ENCODE results near the gene BNIP1.

Gene BNIP1

GRCh38 chr5:173172166-173172565 lies 27.8 kb downstream of the BNIP1 start:
- no peak for DNase-seq

DNA sequence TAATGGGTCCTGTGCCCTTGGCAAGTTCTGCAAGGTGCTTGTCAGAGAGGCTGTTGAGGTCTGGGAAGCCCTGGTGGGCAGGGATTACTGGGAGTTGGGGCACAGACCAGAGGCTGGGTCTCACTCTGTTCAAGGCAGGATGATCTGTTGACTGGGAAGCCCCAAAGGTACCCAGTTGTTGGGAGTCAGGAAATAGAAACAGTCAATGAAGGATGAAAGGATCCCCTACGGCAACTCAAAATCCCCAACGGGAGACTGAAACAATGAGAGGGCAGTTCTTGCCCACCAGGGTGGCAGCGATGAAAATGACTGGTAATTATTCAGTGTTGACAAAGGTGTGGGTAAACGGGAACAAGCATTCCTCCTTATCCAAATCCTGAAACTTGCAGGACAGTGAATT lies 31.2 kb downstream of the BNIP1 start:
- no peak for DNase-seq

GRCh38 chr5:173178369-173178910 lies 34.1 kb downstream of the BNIP1 start:
- DNase-seq = no peak

DNA sequence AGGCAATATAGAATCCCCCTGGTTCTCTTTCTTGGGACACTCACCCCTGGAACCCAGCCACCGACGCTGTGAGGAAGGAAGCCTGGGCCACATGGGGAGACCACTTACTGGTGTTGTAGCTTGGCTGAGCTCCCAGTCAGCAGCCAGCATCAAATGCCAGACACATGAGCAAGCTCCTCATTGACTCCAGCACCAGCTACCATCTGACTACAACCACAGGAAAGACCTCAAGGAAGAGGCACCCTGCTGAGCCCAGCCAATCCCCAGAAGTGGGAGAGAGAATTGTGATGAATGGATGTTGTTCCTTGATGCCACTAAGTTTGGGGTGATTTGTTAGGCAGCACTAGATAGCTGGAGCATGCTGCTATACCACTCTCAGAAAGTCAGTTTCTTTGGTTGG lies 36.0 kb downstream of the BNIP1 start:
- no peak for DNase-seq

DNA sequence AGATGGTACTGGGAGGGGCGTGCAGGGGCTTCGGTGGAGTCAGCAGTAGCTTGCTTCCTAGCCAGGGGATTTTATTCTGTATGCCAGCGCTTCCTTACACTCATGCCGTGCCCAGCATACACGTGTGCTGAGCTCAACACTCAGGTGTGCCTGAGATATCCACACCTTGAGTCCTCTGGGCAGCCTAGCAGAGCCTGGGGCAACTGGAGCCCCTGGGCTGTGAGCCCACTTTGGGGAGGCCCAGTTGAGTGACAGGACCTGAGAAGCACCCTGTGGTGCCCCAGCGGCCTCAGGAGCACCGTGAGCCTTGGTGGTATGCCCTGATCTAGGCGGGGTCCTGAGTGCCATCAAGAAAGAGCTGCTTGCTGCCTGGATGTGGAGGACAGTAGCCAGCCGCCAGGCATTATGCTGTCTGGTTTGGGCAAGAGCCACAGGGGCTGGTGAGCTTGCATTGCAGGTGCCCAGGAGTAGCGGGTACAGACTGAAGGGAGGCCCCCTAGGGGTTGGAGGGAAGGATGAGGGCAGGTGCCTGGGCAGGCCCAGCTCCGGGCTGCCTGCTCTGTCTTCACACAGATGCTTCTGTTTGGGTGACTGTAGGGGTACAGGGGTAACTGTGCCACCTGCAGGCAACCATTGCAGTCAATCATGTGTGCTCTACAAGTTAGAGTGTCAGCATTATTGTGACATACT lies 42.9 kb downstream of the BNIP1 start:
- DNase-seq = peak; percentile 8

DNA sequence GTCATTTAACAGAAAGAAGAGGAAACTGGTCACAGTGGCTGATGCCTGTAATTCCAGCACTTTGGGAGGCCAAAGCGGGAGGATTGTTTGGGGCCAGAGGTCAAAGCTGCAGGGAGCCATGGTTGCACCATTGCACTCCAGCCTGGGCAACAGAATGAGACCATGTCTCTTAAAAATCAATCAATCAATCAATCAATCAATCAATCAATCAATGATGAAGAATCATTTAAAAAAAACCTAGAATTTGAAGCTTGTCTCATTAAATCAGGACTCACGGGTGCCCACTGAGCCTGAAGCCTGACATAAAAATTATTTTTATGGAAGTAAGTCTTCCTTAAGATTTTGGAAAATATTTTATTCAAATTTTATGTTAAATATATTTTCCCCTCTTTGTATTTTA lies 43.9 kb downstream of the BNIP1 start:
- DNase-seq = no peak

DNA sequence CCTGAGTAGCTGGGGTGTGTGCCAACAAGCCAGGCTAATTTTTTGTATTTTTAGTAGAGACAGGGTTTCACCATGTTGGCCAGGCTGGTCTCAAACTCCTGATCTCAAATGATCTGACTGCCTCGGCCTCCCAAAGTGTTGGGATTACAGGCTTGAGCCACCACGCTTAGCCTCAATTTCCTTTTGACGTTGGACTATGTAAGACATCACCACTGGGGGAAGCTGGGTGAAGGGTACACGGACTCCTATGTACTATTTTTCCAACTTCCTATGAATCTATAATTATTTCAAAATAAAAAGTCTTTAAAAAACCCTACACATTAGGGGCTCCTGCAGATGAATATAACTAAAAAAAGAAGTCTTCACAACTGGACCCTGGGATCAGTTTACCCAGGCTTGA lies 46.7 kb downstream of the BNIP1 start:
- no peak for DNase-seq

DNA sequence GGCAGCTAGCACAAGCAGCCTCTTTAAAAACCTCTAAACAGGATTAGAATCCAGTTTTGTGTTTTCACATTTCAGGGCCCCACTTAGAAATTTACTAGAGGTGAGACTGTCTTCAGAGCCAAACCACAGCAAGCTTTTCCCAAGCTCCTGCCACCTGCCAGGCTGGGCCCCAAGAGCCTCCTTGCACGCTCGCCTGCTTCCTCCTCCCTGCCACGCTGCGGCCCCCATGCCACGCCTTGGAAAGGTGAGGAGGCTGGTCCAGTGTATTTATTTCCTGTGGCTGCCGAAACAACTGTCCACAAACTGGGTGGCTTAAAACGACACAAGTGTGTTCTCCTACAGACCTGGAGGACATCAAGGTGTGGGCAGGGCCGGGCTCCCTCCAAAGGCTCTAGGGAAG lies 47.2 kb downstream of the BNIP1 start:
- no peak for DNase-seq

DNA sequence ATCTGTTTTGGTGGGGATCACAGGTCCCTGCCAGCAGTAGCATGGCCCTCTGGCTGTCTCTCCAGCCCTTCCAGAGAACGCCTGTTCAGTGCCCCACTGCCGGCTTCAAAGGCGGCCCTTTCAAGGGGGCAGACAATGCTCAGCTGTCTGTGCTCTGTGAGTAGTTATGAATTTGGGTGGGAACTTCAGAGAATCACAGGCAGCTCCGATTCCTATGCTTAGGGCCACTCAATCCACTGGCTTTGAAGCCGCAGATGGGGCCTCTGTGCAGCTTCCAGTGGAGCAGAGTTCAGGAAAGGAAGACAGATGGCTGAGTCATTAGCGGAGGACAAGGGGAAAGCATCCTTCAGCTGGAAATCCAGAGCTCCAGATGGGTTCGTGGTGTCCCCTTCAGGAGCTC lies 48.2 kb downstream of the BNIP1 start:
- no peak for DNase-seq

DNA sequence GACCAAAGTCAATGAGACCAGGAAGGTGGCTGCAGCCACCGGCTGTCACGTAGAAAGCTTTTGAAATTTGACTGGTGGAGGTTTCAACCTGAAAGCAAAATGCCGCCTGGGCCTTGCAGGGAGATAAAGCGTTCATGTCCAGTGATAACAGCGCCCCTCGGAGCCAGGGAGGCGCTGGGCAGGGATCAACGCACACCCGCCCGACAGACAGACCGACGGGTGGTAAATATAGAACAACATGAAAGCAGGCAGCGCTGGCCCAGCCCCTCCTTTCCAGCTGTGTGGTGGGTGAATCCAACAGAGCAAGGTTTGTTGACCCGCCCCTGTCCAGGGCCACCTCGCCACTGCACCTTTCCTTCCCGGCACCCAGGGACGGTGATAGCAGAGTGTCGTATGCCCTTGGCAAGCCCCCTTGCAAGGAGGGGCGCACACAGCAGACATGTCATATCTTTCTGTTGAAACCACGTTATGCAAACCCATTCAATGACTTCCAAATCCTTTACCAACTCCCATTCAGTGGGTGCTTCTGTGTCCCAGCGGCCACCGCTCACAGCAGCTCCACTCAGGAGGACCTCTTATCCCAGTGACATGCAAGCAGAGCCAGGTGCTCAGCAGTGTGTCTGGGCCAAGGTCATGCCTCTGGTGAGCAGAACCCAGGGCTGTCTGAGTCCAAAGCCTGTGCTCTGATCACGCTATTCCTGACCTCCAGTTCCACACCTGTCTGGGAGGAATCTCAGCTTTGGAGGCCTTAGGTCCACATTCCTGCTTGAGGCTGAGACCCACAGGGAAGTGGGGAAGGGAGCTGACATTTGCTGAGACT lies 52.0 kb downstream of the BNIP1 start:
- no peak for DNase-seq

DNA sequence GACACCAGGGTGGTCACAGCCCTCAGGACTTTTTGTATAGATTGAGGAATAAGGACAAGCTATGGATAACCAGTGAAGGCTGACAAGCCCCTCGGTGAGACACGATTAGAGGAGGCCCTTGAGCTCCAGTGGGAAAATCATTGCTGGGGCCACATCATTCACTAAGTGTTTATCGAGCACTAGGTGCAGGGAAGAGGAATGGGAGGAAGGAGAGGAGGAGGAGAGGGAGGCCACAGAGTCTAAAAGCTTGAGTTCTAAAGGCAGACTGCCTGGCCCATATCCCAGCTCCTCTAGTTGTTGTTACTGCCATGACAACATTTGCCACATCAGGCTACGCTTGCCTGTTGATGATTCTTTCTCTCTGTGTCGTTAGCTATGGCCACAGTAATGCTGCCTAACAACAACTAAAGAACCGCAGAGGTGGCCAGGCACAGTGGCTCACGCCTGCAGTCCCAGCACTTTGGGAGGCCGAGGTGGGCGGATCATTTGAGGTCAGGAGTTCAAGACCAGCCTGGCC lies 53.1 kb downstream of the BNIP1 start:
- DNase-seq = no peak

DNA sequence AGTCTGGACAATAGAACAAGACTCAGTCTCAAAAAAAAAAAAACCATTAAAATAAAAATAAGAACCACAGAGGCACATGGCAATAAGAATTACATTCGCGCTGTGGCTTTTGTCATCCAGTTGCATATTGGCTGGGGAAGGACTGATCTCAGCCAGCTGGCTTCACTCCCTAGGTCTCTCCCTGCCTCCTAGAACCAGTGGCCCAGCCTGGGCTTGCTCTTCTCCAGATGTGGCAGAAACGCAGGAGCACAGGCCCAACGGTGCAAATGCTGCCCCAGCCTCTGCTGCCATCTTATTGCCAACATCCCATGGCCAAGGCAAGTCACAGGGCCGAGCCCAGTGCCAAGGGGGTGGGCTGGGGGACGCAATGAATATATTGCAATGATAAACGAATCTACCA lies 53.7 kb downstream of the BNIP1 start:
- DNase-seq = no peak

DNA sequence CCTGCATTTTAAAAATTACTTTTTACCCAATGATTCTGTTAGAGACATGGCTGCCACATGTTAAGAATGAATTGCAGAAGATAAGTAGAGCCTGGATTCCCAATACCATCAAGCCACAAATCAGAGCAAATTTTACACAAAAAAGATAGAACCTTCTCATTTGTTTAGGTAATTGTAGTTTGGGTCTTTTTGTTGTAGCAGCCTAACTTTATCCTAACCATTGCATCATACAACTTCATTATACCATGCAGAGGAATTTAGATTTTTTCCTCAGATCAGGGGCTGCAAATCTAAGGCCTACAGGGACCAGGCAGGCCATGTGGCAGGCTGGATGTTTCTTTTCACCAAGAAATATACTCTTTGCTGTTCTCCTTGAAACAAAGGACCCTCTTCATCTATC lies 56.0 kb downstream of the BNIP1 start:
- DNase-seq = no peak

DNA sequence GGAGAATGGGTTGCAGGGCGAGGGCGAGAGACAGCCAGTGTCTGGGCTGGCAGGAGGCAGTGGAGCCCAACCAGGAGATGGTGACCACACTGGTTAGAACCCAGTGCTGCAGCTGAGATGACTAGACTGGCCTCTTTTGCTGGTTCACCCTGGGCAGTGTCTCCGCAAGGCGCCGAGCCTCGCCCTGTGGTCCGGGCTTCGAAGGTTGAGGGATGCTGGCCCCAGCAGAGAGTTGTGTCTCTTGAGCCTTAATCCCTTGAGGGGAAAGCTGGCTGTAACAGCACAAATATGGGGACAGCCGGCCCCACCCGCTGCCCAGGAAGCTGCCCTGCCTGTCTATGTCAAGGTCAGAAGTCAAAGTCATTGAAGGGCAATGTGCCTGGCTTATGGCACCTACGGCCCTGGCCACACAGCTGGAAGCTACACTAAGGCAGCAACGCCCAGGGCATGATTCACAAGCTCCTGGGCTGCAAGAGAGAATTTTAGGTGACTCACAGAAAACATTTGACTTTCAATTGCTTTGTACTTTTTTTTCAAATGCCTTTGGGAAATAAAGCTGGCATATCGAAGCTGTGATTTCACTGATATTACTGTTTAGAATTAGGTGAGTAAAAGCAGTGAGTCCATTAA lies 57.4 kb downstream of the BNIP1 start:
- no peak for DNase-seq

DNA sequence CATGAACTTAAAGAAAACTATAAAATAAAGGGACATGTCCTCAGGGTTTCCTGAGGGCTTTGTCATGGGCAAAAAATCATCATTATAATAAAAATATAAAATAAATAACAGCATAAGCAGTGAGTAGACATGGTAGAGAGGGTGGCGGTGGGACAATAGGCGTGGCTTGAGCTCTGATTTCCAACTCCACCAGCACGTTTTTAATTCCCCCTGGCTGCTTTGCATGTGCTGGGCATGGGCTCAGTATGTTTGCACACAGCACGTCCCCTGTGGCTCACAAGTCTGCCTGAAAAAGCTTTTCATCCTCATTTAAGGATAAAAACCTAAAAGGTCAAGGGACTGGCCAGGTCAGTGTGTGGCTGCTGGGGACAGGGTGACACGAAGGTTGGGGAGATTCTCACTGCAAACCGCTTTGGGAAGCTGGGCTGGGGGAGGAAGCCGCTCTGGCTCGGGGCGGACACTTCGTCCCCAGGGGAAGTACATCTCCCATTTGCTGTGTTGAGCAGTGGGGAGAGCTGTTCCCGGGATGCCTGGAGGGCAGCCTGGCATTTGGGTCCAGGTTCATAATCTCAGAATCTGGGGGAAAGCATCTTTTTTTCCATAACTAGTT lies 58.0 kb downstream of the BNIP1 start:
- DNase-seq = no peak

DNA sequence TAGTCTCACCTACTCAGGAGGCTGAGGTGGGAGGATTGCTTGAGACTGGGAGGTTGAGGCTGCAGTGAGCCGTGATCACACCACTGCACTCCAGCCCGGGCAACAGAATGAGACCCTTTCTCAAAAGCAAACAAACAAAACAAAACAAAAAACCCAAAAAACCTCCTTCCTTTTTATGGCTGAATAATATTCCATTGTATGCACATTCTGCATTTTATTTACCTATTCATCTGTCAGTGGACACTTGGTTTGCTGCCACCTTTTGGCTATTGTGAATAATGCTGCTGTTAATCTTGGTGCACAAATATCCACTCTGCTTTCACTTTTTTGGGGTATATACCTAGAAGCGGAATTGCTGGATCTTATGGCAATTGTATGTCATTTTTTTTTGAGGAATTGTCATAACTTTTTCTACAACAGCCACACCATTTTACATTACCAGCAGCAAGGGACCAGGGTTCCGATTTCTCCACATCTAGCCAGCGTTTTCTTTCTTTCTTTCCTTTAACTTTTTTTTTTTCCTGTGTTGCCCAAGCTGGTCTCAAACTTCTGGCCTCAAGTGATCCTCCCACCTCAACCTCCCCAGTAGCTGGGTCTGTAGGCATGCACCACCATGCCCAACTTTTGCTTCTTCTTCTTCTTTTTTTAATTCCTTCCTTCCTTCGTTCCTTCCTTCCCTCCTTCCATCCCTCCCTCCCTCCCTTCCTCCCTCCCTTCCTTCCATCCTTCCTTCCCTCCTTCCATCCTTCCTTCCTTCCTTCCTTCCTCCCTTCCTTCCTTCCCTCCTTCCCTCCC lies 60.1 kb downstream of the BNIP1 start:
- peak; percentile 55 for DNase-seq

GRCh38 chr5:173205916-173206315 lies 61.6 kb downstream of the BNIP1 start:
- DNase-seq = no peak

GRCh38 chr5:173208296-173208695 lies 64.0 kb downstream of the BNIP1 start:
- DNase-seq = no peak

DNA sequence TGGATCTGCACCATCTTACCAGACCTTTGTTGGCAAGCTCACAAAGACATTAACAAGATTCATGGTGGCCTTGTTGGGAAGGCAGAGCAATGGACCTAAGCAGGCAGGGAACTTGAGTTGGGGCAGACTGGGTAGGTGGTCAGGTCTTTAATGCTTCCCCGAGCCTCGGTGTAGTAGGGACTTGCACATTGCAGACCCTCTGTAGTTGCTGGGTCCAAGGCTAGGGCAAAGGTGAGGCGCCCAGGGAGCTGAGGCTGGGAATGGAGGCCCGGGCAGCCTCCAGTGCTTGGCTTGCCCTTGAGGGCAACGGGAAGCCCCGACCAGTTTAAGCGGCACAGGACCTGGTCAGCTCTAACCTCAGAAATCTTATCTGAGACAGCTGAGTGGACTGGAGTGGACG lies 66.5 kb downstream of the BNIP1 start:
- no peak for DNase-seq

DNA sequence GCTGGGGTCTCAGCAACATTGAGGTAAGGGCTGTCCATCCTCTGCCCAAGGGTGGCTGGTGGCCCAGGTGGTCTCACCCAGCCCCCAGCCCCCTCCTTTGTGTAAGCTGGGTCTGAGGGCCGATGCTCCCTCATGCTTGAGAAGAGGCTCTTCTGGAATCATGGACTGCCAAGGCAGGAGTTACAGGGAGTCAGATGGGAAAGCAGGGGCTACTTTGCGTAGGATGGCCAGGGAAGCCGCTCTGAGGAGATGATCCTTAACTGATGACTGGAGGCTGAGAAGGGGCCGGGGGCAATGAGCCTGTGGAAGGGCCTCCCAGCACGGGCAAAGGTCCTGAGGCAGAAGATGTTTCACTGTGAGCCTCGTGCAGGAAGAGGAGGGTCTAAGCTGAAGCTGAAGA lies 67.0 kb downstream of the BNIP1 start:
- DNase-seq = no peak

GRCh38 chr5:173213236-173213933 lies 69.1 kb downstream of the BNIP1 start:
- DNase-seq = no peak
